Measurements from ENCODE around the gene PRKAB1.
"Not testable (repeated sequence)": the region's sequence is repeated elsewhere in the genome, so short reads cannot be mapped to it uniquely, and the experiment has no call there.

PRKAB1 gene

DNA sequence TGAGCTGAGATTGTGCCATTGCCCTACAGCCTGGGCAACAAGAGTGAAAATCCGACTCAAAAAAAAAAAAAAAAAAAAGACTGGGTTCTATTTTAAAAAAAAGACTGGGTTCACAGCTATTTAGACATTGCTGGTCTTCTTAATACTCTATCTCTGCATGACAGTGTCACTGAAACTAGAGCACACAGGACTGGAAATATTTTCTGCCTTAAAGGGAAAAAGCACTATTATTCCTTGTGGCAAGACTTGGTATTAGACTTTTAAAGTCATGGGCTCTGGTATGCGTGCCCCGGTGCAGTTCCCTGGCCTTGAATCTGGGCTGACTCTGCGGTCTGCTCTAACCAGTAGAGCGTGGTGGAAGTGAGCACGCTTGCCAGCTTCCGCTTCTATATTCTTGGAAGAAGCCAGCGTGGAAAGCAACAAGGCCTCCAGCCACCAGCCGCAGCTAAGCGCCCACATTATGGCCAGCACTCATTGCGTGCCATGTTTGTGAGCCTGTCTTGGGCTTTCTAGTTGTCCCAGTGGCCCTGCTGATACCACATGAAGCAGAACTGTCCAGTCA is 31.3 kb downstream of the PRKAB1 start:
- DNase-seq: peak; percentile 99
- in situ Hi-C loops (cut with HindIII; ENCODE audit: low pct_ligation_motif_present, low pct_unique_long_range_greater_than_20kb, low sequenced_read_pairs): no loop called here

DNA sequence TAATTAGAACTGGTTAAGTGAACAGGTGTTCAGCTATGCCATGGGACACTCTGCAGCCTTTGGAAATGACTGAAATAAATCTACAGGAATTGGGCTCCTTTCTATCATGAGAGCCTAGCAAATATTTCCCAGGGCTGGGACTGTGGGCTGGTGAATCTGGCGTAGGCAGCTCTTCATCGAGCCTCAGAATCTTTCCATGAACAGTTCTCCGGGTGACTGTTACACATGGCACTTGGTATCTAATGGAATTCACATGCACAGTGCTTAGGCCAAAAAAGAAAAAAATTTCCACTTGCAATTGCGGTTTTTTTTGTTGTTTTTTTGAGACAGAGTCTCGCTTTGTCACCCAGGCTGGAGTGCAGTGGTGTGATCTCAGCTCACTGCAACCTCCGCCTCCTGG is 32.1 kb downstream of the PRKAB1 start:
- no peak for DNase-seq
- in situ Hi-C loops (cut with HindIII; ENCODE audit: low pct_ligation_motif_present, low pct_unique_long_range_greater_than_20kb, low sequenced_read_pairs): no loop called here

DNA sequence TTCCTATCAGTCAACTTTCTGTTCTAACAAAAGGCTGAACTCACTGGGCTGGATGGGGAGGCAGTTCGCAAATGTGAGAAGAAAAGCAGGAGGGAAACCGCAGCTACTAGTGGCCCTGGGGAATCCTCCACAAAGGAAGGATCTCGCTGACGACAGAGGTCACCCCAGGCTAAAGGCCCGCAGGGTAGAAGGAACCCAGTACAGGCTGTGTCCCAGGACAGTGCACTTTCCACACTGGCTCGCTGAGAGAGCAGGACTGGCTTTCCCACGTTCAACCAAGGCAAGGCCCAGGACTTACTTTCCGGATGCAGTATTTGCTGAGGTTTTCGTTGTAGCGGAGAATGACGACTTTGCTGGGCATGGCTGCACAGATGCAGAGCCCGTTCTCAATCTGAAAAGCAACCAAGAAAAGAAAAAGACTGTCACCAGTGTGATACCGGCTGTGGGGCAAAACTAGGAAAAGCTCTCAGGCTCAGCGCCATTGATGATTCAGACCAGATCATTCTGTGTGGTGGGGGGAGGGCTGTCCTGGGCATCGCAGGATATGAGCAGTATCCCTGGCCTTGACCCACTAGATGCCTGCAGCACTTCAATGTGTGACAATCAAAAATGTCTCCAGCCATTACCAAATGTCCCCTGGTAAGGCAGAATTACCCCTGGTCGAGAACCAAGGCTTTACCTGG is 36.3 kb downstream of the PRKAB1 start:
- in situ Hi-C loops (cut with HindIII; ENCODE audit: low pct_ligation_motif_present, low pct_unique_long_range_greater_than_20kb, low sequenced_read_pairs): no loop called here
- DNase-seq: peak; percentile 43

DNA sequence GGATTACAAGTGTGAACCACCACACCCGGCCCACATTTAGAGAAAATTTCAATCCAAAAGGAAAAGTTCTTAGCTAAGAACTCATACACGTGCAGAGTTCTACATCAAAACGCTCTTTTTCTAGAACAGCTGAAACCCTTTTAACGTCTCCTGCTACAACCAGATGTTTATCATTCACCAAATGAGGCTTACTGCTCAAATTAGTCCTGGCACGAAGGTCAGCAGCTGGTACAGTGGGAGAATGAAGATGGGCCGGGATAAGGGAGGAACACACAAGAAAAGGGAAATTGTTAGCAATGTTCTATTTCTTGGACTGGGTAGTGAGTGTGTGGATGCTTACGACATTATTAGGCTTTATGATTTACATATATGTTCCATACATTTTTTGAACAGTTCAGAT is 37.2 kb downstream of the PRKAB1 start:
- in situ Hi-C loops (cut with HindIII; ENCODE audit: low pct_ligation_motif_present, low pct_unique_long_range_greater_than_20kb, low sequenced_read_pairs): no loop called here

DNA sequence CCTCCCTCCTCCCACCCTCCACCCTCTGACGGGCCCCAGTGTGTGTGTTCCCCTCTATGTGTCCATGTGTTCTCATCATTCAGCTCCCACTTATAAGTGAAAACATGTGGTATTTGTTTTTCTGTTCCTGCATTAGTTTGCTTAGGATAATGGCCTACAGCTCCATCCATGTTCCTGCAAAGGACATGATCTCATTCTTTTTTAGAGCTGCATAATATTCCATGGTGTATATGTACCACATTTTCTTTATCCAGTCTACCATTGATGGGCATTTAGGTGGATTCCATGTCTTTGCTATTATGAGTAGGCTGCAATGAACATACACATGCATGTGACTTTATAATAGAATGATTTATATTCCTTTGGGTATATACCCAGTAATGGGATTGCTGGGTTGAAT is 38.5 kb downstream of the PRKAB1 start:
- DNase-seq; in situ Hi-C loops (cut with HindIII; ENCODE audit: low pct_ligation_motif_present, low pct_unique_long_range_greater_than_20kb, low sequenced_read_pairs): not testable (repeated sequence)

More for the DNA sequence above, 37.2 kb downstream of the PRKAB1 start:
- DNase-seq: no peak

DNA sequence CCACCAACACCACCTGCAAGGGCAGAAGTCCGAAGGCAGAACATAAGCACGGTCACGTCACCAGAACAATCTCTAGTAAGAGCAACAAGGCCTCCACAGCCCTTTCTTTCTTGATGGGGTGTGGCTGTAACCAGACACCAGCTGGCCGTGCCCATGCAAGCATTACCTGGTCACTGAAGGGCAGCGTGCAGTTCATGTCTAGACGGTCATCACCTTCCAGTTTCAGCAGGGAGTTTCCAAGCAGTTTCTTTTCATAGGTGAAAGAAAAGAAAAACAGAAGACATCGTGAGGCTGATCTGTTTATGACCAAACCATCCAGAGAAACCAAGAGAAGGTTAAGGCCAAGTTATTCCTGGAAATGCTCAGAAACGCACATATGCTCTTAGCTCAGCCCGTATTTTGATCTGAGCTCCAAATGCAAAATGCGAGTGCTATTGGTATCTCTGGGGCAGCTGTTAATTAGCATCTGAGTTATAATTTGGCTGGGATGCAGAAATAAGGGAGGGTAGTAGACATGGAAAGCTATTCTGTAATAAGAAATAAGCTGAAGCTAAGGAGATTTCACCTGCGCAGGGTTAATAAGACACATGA is 42.5 kb downstream of the PRKAB1 start:
- DNase-seq: no peak
- in situ Hi-C loops (cut with HindIII; ENCODE audit: low pct_ligation_motif_present, low pct_unique_long_range_greater_than_20kb, low sequenced_read_pairs): no loop called here

DNA sequence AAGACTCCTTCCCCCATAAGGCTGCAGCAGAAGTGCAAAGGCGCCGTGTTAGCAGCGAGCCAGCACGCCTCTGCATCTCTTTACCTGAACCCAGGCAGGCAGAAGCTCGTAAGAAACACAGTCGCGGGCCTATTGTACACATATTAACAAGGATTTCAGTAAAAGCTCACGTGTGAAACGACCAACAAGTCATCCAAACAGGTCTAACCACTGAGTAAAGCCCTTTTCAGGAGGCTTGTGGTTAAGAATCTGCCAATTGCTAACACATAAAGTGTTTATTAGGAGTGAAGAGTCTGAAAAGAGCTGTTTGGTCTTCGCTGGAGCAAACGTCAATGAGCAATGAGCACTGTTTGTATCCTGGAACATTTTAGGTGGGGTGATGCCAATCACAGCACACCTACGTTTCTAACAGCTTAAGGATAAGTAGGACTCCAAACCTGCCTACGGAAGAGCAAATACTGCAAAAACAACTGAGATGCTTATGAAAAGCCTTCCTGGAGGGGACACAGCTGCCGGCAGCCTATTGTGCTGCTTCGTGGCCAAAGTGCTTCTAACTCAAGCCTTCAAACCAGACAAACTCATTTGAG is 43.1 kb downstream of the PRKAB1 start:
- in situ Hi-C loops (cut with HindIII; ENCODE audit: low pct_ligation_motif_present, low pct_unique_long_range_greater_than_20kb, low sequenced_read_pairs): no loop called here
- DNase-seq: no peak

DNA sequence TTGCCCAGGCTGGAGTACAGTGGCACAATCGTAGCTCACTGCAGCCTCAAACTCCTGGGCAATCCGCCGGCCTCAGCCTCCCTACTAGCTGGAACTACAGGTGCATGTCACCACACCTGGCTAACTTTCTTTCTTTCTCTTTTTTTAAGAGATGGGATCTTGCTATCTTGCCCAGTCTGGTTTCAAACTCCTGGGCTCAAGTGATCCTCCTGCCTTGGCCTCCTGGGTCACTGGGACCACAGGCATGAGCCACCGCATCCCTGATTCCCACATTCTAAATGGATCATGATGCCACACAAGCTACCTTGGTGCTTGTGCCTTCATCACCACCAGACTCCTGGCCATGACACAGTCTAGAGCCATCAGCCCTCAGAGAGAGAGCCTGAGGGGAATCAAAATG is 43.8 kb downstream of the PRKAB1 start:
- no peak for DNase-seq
- in situ Hi-C loops (cut with HindIII; ENCODE audit: low pct_ligation_motif_present, low pct_unique_long_range_greater_than_20kb, low sequenced_read_pairs): no loop called here

DNA sequence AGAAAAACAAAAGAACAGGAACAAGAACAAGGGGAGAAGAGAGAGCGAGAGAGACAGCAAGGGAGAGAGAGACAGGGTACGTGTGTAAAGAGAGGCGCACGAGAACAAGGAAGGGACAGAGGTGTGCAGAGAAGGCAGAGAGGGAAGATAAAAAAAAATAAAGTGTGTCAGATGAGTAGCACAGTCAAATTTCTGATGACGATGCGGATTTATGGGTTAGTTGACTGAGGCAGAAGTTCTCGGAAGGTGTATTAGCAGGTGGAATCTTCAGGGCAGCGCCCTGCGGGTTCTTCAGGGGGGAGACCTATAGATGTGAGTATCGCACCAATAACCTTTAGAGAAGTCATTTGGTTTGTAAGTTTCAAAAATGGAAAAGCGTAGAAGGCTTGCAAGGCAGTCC is 44.8 kb downstream of the PRKAB1 start:
- no peak for DNase-seq
- in situ Hi-C loops (cut with HindIII; ENCODE audit: low pct_ligation_motif_present, low pct_unique_long_range_greater_than_20kb, low sequenced_read_pairs): no loop called here

DNA sequence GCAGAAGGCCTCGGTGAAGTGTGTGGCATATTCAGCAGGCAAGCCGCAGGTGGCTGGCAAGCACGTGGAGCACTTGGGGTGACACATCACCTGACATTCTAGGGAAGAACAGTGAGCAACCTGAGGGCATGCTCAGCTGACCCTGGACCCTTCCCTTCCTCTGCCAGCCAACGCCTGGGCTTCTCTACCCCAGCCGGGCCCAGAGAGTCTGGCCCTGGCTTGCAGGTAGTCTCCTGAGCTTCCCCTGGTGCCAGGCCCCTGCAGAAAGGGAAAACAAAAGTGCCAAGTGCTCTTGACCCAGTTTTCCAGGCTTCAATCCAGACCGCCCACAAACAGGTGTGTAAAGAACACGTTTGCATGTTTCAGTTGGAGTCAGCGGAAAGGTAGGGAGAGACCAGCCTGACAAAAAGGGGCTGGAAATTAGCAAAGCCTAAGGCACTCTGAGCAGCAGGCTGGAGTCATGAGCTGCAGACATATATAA is 45.7 kb downstream of the PRKAB1 start:
- in situ Hi-C loops (cut with HindIII; ENCODE audit: low pct_ligation_motif_present, low pct_unique_long_range_greater_than_20kb, low sequenced_read_pairs): no loop called here
- no peak for DNase-seq

DNA sequence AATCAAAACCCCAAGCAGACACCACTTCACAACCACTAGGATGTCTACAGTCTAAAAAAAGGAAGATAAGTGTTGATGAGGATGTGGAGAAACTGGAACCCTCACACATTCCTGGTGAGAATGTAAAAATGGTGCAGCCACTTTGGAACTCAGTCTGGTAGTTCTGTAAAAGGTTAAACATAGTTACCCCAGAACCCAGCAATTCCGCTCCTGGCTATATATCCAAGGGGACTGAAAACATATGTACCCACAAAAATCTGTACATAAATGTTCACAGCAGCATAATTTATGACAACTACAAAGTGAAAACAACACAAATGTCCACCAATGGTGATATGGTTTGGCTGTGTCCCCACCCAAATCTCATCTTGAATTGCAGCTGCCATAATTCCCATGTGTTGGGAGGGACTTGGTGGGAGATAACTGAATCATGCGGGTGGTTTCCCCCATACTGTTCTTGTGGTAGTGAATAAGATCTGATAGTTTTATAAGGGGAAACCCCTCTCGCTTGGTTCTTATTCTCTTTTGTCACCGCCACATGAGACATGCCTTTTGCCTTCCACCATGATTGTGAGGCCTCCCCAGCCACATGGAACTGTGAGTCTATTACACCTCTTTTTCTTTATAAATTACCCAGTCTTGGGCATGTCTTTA is 46.8 kb downstream of the PRKAB1 start:
- no peak for DNase-seq
- in situ Hi-C loops (cut with HindIII; ENCODE audit: low pct_ligation_motif_present, low pct_unique_long_range_greater_than_20kb, low sequenced_read_pairs): no loop called here

DNA sequence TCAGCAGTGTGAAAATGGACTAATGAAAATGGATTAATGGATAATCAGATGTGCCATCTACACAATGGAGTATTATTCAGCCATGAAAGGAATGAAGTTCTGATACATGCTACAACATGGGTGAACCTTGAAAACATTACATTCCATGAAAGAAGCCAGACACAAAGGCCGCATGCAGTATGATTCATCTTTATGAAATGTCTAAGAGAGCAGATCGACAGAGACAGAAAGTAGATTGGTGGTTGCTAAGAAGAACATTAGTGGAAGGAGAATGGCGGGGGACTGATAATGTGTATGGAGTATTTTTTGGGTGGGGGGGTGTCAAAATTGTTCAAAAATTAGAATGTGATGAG is 47.3 kb downstream of the PRKAB1 start:
- DNase-seq: peak; percentile 31
- in situ Hi-C loops (cut with HindIII; ENCODE audit: low pct_ligation_motif_present, low pct_unique_long_range_greater_than_20kb, low sequenced_read_pairs): no loop called here

DNA sequence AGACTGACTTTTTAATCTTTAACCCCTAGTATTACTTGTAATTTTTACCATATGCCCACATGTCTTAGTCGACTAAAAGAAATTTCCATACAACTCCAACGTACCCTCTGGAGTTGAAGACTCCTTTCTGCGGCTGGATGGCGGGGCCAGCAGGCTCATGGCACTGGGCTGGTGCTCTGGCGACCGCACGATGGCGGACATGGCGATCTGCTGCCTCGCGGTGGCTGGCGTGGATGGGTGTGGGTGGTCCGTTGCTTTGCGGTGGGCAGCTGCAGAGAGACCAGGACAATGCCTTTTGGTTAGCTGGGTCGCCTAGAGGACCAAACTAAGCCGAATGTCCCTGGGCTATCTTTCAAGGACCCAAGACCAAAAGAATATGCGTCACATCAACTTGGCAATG is 50.2 kb downstream of the PRKAB1 start:
- in situ Hi-C loops (cut with HindIII; ENCODE audit: low pct_ligation_motif_present, low pct_unique_long_range_greater_than_20kb, low sequenced_read_pairs): no loop called here
- DNase-seq: no peak

DNA sequence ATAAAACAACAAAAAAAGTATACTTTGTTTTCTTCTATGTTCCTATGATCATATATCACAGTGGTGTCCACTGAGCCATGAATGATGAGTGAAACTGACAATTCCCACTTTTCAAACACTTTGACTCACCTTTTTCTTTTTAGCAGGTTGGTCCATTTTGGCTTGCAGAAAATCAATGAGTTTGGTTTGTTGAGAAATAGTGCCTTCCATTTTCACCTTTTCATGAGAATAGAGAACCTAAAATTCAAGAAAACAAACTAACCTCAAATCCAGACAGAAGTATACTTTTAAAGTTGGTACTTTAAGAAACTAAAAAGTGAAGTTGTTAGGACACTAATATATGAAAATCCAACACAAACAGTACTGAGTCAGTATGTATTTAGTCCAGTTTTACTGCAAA is 52.4 kb downstream of the PRKAB1 start:
- in situ Hi-C loops (cut with HindIII; ENCODE audit: low pct_ligation_motif_present, low pct_unique_long_range_greater_than_20kb, low sequenced_read_pairs): no loop called here

DNA sequence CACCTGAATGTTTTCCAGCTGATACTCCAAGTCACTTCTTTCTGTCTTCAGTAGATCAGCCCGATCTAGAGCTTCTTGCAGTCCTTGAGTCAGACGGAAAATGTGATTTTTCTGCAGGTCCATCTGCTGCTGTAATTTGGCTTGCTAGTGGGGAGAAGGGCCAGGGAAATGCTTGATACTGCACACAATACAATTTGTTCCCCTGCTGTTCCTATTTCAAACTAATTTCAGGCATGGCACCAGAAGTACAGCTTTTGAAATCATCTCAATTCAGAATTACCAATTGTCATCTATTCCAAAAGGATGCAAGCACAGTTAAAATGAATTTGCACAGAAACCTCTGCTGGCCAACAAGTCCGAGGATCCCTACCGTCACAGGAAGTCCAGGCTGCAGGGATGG is 53.4 kb downstream of the PRKAB1 start:
- in situ Hi-C loops (cut with HindIII; ENCODE audit: low pct_ligation_motif_present, low pct_unique_long_range_greater_than_20kb, low sequenced_read_pairs): no loop called here
- no peak for DNase-seq

More for the DNA sequence above, 52.4 kb downstream of the PRKAB1 start:
- DNase-seq: no peak

DNA sequence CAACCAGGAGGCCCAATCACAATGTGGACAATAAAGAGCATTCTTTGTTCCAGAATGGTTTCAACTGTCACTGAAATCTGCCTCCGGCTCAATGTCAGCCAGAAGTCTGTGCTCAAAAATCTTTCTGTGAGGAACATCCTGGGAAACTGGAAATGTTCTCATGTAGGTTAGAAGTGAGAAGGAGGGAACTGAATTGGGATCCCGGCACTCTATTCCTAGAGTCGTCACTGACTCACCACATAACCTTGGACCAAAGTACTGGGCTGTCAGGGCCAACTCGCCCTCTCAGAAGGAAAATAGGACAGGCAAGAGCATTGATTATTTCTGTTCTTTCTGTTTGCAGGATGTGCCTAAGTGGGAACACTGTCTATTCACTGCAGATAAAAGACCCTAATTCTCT is 57.6 kb downstream of the PRKAB1 start:
- DNase-seq: no peak
- in situ Hi-C loops (cut with HindIII; ENCODE audit: low pct_ligation_motif_present, low pct_unique_long_range_greater_than_20kb, low sequenced_read_pairs): no loop called here

DNA sequence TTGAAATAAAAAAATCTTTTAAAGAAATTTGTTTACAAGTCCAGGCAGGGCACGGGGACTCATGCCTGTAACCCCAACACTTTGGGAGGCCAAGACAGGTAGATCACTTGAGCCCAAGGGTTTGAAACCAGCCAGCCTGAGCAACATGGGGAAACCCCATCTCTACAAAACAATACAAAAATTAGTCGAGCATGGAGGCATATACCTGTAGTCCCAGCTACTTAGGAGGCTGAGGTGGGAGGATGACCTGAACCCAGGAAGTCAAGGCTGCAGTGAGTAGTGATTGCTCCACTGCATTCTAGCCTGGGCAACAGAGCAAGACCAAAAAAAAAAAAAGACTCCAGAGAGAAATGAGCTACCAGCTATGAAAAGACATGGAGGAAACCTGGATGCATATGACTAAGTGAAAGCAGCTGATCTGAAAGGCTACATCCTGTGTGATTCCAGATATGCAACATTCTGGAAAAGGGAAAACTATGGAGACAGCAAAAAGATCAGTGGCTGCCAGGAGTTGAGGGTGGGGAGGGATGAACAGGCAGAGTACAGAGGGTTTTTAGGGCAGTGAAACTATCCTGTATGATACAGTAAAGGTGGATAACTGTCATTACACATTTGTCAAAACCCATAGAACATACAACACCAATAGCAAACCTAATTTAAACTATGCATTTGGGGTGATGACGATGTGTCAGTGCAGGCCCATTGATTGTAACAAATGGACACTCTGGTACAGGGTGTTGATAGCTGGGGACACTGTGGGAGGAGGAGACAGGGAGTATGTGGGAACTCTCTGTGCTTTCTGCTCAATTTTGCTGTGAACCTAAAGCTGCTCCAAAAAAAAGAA is 59.9 kb downstream of the PRKAB1 start:
- in situ Hi-C loops (cut with HindIII; ENCODE audit: low pct_ligation_motif_present, low pct_unique_long_range_greater_than_20kb, low sequenced_read_pairs): no loop called here
- peak; percentile 16 for DNase-seq

DNA sequence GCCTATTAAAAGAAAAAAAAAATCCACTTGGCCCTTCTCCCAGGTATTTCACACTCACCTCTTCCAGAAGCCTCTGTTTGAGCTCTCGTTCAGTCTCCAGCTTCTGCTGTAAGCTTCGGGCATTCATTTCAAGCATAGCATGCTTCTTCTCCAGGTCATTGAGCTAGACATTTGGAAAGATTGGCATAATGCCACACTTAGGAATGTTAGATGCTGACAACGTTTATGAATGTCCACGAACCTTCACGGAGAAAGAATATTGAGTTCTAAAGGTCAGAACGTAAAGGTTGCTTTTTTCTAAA is 60.5 kb downstream of the PRKAB1 start:
- in situ Hi-C loops (cut with HindIII; ENCODE audit: low pct_ligation_motif_present, low pct_unique_long_range_greater_than_20kb, low sequenced_read_pairs): no loop called here
- no peak for DNase-seq

DNA sequence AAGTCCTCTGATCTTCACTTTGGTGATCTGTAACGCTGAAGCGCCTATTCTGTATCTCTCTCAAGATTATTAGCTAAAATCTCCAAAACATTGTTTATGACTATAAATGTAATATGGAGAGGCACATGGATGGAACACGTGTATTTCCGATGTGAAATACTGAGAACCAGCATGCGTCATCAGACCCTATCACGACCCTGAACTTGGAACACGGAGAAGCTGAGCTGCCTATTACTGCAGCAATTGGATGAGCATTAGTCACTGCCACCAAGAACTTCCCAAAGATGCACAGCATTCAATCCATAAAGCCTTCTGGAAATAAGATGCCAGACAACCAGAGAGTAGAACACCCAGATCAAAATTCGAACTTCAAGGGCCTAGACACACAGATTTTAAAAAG is 61.9 kb downstream of the PRKAB1 start:
- DNase-seq: no peak
- in situ Hi-C loops (cut with HindIII; ENCODE audit: low pct_ligation_motif_present, low pct_unique_long_range_greater_than_20kb, low sequenced_read_pairs): no loop called here

Measured in ACHN (cell line).